OCI-LY7 (cell line): ENCODE data around the gene MAPRE2. TPM values are rescaled to one million over a fixed set of nuclear protein-coding genes. Genes with fewer than 3 reads are reported as not detected.
"Not testable (repeated sequence)": the region's sequence is repeated elsewhere in the genome, so short reads cannot be mapped to it uniquely, and the experiment has no call there.

Experiments
- BruUV-seq: library from RNA; stranded (reverse); fragments of 400-500 nt; replicated peaks from 2 replicates; lab custom pipeline; 2021; lab: Mats Ljungman, UMichigan
- CTCF ChIA-PET: fragments of 300-600 bp; sonication (Branson Sonifier 250); formaldehyde crosslinking; loops from one replicate; lab custom pipeline; 2022; ENCODE audit warnings: antibody characterized with exemption; ENCODE audit not compliant: unreplicated experiment; lab: Charles Lee
- POLR2A ChIA-PET: fragments of 300-600 bp; sonication (Branson Sonifier 250); formaldehyde crosslinking; loops from one replicate; lab custom pipeline; 2022; ENCODE audit warnings: antibody characterized with exemption; lab: Charles Lee
- DNase-seq: peaks from one replicate; pipeline ENCODE4 v3.0.0-alpha.2; 2015; ENCODE audit warnings: low spot score
- H2AFZ ChIP-seq: fragments of 200-600 bp; sonication (generic), shearing (Covaris generic); 2 replicates; pipeline ENCODE4 v1.6.1; 2014; ENCODE audit warnings: mild to moderate bottlenecking, antibody characterized with exemption, low read length, moderate library complexity
- H3K27ac ChIP-seq: fragments of 200-600 bp; sonication (generic); 2 replicates; pipeline ENCODE4 v1.5.1; 2014; ENCODE audit warnings: mixed run types, low read depth, mild to moderate bottlenecking, moderate library complexity, low read length, inconsistent platforms; ENCODE audit not compliant: poor library complexity, severe bottlenecking
- H3K36me3 ChIP-seq: fragments of 200-600 bp; sonication (generic); 2 replicates; pipeline ENCODE4 v1.6.1; 2014; ENCODE audit warnings: mild to moderate bottlenecking, antibody characterized with exemption, low read length, moderate library complexity, mixed read lengths; ENCODE audit not compliant: insufficient read depth
- H3K4me1 ChIP-seq: fragments of 200-600 bp; sonication (generic); 2 replicates; pipeline ENCODE4 v1.5.1; 2014; ENCODE audit warnings: mild to moderate bottlenecking, low read length; ENCODE audit not compliant: insufficient read depth, poor library complexity, severe bottlenecking
- H3K4me2 ChIP-seq: fragments of 200-600 bp; sonication (generic); 2 replicates; pipeline ENCODE4 v1.6.1; 2014; ENCODE audit warnings: mild to moderate bottlenecking, low read length
- H3K4me3 ChIP-seq: fragments of 200-600 bp; sonication (generic); 2 replicates; pipeline ENCODE4 v1.5.1; 2014; ENCODE audit warnings: mild to moderate bottlenecking, low read depth, low read length; ENCODE audit not compliant: poor library complexity, severe bottlenecking
- H3K79me2 ChIP-seq: fragments of 200-600 bp; sonication (generic); 2 replicates; pipeline ENCODE4 v1.6.1; 2016; ENCODE audit warnings: low read depth, mild to moderate bottlenecking, low read length, moderate library complexity, mixed read lengths; ENCODE audit not compliant: insufficient read depth
- H3K9me2 ChIP-seq: fragments of 200-600 bp; sonication (generic); 2 replicates; pipeline ENCODE4 v1.6.1; 2016; ENCODE audit warnings: mild to moderate bottlenecking, low read length, mixed read lengths; ENCODE audit not compliant: insufficient read depth
- H3K9me3 ChIP-seq: fragments of 200-600 bp; sonication (generic); 2 replicates; pipeline ENCODE4 v1.6.1; 2014; ENCODE audit warnings: mild to moderate bottlenecking, mixed run types, low read length, mixed read lengths
- H4K20me1 ChIP-seq: fragments of 200-600 bp; sonication (generic); 2 replicates; pipeline ENCODE4 v1.6.1; 2014; ENCODE audit warnings: mild to moderate bottlenecking, antibody characterized with exemption, low read length, moderate library complexity, mixed read lengths; ENCODE audit not compliant: insufficient read depth
- CTCF ChIP-seq: fragments of 200-600 bp; sonication (generic); conservative IDR thresholded peaks from 2 replicates; pipeline ENCODE4 v1.5.1; 2014; ENCODE audit warnings: mild to moderate bottlenecking, antibody characterized with exemption, low read length, moderate library complexity, mixed read lengths
- EZH2phosphoT487 ChIP-seq: fragments of 200-600 bp; sonication (generic); IDR thresholded peaks from 2 replicates; pipeline ENCODE4 v1.6.1; 2018; ENCODE audit warnings: low read depth, borderline replicate concordance, mild to moderate bottlenecking, mixed run types, antibody characterized with exemption, low read length, moderate library complexity, mixed read lengths
- intact Hi-C: fragments of 100-400 bp; cut with micrococcal nuclease; formaldehyde crosslinking; loops from one replicate; pipeline ENCODE4 v1.10.0; 2022; ENCODE audit not compliant: unreplicated experiment
- total RNA-seq, 2 experiments: library from RNA; depleted of rRNA in 1 of 2; stranded (reverse); fragments of >200 nt in 1 of 2; shearing (Covaris generic) in 1 of 2; gene quantifications; 2 replicates each; pipeline ENCODE4 v1.2.3, GENCODE V29; 2014 to 2022

The MAPRE2 gene
- total RNA-seq, 2 experiments from 2014 or later = 17.1 to 35.2 TPM

GRCh38 chr18:35144698-35145097 is 103.5 kb downstream of the MAPRE2 start:
- Histone ChIP-seq H3K4me3 (no peak overlapping the region), H4K20me1 (no peaks in the 10 kb centered on the region), H3K9me2 (no peaks in the 10 kb centered on the region), H3K36me3 (no peaks in the 10 kb centered on the region; the same call in 1 of the 2 replicates), H3K9me3 (no peaks in the 10 kb centered on the region), H2AFZ (no peak overlapping the region), H3K27ac (no peak overlapping the region), H3K79me2 (no peaks in the 10 kb centered on the region), H3K4me2 (no peak overlapping the region), H3K4me1 (peaks cover 34% of the 10 kb centered on the region)
- TF ChIP-seq EZH2phosphoT487 = no peak
- no peak for TF ChIP-seq CTCF
- ChIA-PET CTCF (no interaction called here), POLR2A (interaction anchor here (1.0 kb wide), 1 partner anchor 31 kb away, joined by 3 read pairs; no protein-coding TSS in a partner anchor)
- DNase-seq = no peak
- intact Hi-C loops = loop anchor here (2.0 to 5.0 kb wide), 3 partner anchors 117 to 278 kb away; no protein-coding TSS in a partner anchor
- BruUV-seq = no TSS peak

GRCh38 chr18:35150195-35150594 is 109.0 kb downstream of the MAPRE2 start:
- BruUV-seq = not testable (repeated sequence)

GRCh38 chr18:35153609-35154272 is 112.5 kb downstream of the MAPRE2 start:
- Histone ChIP-seq H3K4me2 (0 out of 2 replicates have a peak overlapping the region, but pooled peaks have one; percentile 12), H2AFZ (no peak overlapping the region), H3K4me3 (no peak overlapping the region), H3K9me3 (no peaks in the 10 kb centered on the region), H3K9me2 (no peaks in the 10 kb centered on the region), H3K79me2 (no peaks in the 10 kb centered on the region), H3K27ac (no peak overlapping the region), H3K36me3 (no peaks in the 10 kb centered on the region), H3K4me1 (peaks cover 19% of the 10 kb centered on the region), H4K20me1 (no peaks in the 10 kb centered on the region)
- BruUV-seq = no TSS peak
- TF ChIP-seq CTCF (no peak), EZH2phosphoT487 (no peak)
- no peak for DNase-seq
- ChIA-PET CTCF (no interaction called here), POLR2A (no interaction called here)
- intact Hi-C loops = no loop called here

More at GRCh38 chr18:35150195-35150594, 109.0 kb downstream of the MAPRE2 start:
- H3K79me2 ChIP-seq, H3K36me3 ChIP-seq, H3K4me3 ChIP-seq, H2AFZ ChIP-seq, H3K4me2 ChIP-seq, H3K9me3 ChIP-seq, H3K9me2 ChIP-seq, CTCF ChIA-PET, H3K27ac ChIP-seq, DNase-seq, H4K20me1 ChIP-seq, POLR2A ChIA-PET, intact Hi-C loops: not testable (repeated sequence)
- H3K4me1 ChIP-seq = peaks cover 11% of the 10 kb centered on the region
